ENCODE measurements around the gene PLCL2. TPM values are rescaled to one million over a fixed set of nuclear protein-coding genes. Genes with fewer than 3 reads are reported as not detected.

The PLCL2 gene
- total RNA-seq, 1 donor: 21.5 TPM

DNA sequence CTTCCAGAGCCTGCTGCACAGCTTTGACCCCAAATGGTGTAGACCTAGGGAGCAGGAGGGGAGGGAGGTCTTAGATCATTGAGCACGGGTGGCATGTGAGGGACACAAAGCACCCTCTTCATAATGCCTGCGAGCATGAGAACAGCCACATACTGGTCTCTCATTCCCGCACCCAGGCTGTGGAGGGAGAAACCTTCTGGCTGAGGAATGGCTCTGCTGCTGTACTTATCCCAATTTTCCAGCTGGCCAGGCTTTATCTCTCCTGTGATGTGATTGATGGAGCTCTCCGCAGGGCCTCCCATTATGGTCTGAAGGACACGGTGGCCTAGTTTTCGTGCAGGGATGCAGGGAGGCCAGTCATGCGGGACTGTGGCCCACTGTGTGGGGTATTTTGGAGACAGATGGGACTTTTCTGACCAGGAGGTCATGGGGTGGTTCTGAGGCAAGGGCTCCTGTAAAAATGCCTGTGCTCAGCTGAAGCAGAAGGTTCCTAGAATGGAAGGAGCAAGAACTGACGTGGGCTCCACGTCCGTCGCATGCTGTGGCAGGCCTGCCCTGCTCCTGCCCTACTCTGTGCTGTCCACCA lies 251.5 kb downstream of the PLCL2 start:
- no peak for DNase-seq (ENCODE audit: low read depth in 2 of 3, low spot score in 2 of 3)

DNA sequence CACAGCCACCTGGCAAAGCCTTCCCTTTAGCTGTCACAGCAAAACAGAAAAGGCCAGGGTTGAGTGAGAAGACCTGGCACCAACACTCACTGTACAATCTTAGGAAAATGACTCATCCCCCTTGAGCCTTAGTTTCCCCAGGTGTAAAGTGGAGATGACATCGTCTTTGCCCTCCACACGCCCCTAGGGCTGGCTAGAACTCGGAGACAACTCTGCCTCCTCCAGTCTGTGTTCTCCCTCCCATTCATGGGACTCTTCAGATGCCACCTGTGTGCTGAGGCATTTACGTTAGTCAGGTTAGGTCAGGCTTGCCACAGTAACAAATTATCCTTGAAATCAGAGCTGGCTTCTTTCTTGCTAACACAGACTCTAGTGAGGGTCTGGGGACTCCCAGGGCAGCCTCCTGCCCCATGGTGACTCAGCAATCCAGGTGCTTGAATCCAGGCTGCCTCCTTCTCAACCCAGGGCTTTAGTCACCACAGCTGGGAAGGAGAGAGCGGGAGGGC lies 252.6 kb downstream of the PLCL2 start:
- no peak for DNase-seq (ENCODE audit: low read depth in 2 of 3, low spot score in 2 of 3)

DNA sequence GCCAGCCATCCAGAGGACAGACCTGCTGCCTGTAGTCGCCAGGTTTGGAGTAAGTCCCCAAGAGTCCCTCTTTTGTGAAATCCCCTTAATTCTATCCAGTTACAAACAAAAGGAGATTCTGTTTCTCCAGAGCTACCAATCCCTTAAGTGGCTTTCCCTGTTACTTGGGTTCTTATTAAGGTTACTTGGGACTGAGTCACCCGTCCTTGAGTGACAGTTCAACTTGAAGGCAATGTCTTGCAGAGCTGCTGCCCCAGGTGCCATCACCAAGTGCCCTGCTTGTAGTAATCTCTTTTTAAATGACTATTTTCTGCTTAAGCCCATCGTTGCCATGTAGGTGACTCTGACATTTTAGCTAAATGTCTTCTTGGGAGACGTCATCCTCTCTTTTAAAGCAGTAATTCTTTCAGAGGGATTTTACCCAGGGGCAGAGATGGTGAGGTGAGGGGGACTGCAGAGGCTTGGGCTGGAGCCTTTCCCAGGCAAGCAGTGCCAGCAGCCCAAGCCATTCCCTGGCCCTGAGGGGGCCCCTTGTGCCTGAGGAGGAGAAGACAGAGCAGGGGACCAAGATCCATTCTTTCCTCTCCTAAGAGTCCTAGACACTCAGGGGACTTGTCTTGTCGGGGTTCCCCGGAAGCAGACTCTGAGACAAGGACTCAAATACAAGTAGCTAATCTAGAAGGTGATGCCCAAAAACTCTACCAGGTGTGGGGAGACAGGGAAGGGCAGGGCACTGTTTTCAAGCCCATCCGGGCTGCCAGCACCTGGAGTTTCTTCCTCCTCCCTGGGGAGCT lies 253.7 kb downstream of the PLCL2 start:
- DNase-seq (ENCODE audit: low read depth in 2 of 3, low spot score in 2 of 3): no peak

Data from hematopoietic multipotent progenitor cell (in vitro differentiated cells).